Measurements from ENCODE around the gene NAT8L. TPM values are rescaled to one million over a fixed set of nuclear protein-coding genes. Genes with fewer than 3 reads are reported as not detected.

Gene NAT8L
- total RNA-seq, 2 experiments from 2014 or later = not detected

- ChIA-PET POLR2A (interaction anchor here (0.7 kb wide), 1 partner anchor 73 kb away, joined by 3 read pairs; no protein-coding TSS in a partner anchor), CTCF (ENCODE audit: unreplicated experiment) (no interaction called here)
- no peaks in the 10 kb centered on the region for H3K9me2 ChIP-seq (ENCODE audit: insufficient read depth, low read length)
- H4K20me1 ChIP-seq (ENCODE audit: insufficient read depth, low read length) = no peaks in the 10 kb centered on the region
- H3K4me3 ChIP-seq (ENCODE audit: low read depth, low read length, poor library complexity, severe bottlenecking) = no peak overlapping the region
- DNase-seq (ENCODE audit: low spot score) = no peak
- no peaks in the 10 kb centered on the region for H3K79me2 ChIP-seq (ENCODE audit: insufficient read depth, low read depth, low read length)
- no peak for TF ChIP-seq EZH2phosphoT487 (IDR thresholded peaks at IDR 0.05; ENCODE audit: borderline replicate concordance, low read depth, low read length)
- no peak for TF ChIP-seq CTCF (conservative IDR thresholded peaks at IDR 0.05; ENCODE audit: low read length)
- no peak overlapping the region for H2AFZ ChIP-seq (ENCODE audit: low read length)
- H3K9me3 ChIP-seq (ENCODE audit: low read length) = no peaks in the 10 kb centered on the region
- H3K36me3 ChIP-seq (ENCODE audit: insufficient read depth, low read length) = no peaks in the 10 kb centered on the region
- intact Hi-C loops (cut with micrococcal nuclease; ENCODE audit: unreplicated experiment) = no loop called here
- no TSS peak for BruUV-seq (replicated peaks)
- no peak overlapping the region for H3K27ac ChIP-seq (ENCODE audit: low read depth, low read length, poor library complexity, severe bottlenecking)
- H3K4me1 ChIP-seq (ENCODE audit: insufficient read depth, low read length, poor library complexity, severe bottlenecking) = no peaks in the 10 kb centered on the region
- no peak overlapping the region for H3K4me2 ChIP-seq (ENCODE audit: low read length)
These were observed 24.1 kb downstream of the NAT8L start for GRCh38 chr4:2083116-2083825.

- Histone ChIP-seq H3K36me3 (ENCODE audit: insufficient read depth, low read length) (no peaks in the 10 kb centered on the region), H3K9me3 (ENCODE audit: low read length) (no peaks in the 10 kb centered on the region), H3K4me1 (ENCODE audit: insufficient read depth, low read length, poor library complexity, severe bottlenecking) (no peaks in the 10 kb centered on the region), H3K9me2 (ENCODE audit: insufficient read depth, low read length) (no peaks in the 10 kb centered on the region), H3K79me2 (ENCODE audit: insufficient read depth, low read depth, low read length) (no peaks in the 10 kb centered on the region), H2AFZ (ENCODE audit: low read length) (no peak overlapping the region), H4K20me1 (ENCODE audit: insufficient read depth, low read length) (no peaks in the 10 kb centered on the region), H3K4me3 (ENCODE audit: low read depth, low read length, poor library complexity, severe bottlenecking) (no peak overlapping the region), H3K4me2 (ENCODE audit: low read length) (no peak overlapping the region), H3K27ac (ENCODE audit: low read depth, low read length, poor library complexity, severe bottlenecking) (no peak overlapping the region)
- ChIA-PET POLR2A (interaction anchor here (0.7 kb wide), 1 partner anchor 73 kb away, joined by 3 read pairs; no protein-coding TSS in a partner anchor), CTCF (ENCODE audit: unreplicated experiment) (no interaction called here)
- no peak for TF ChIP-seq EZH2phosphoT487 (IDR thresholded peaks at IDR 0.05; ENCODE audit: borderline replicate concordance, low read depth, low read length)
- no peak for TF ChIP-seq CTCF (conservative IDR thresholded peaks at IDR 0.05; ENCODE audit: low read length)
- BruUV-seq (replicated peaks) = no TSS peak
- intact Hi-C loops (cut with micrococcal nuclease; ENCODE audit: unreplicated experiment) = no loop called here
- no peak for DNase-seq (ENCODE audit: low spot score)
These were observed 24.7 kb downstream of the NAT8L start for GRCh38 chr4:2083826-2084160.

GRCh38 chr4:2084316-2084715 lies 25.2 kb downstream of the NAT8L start:
- no peaks in the 10 kb centered on the region for H4K20me1 ChIP-seq (ENCODE audit: insufficient read depth, low read length)
- H3K9me2 ChIP-seq (ENCODE audit: insufficient read depth, low read length) = no peaks in the 10 kb centered on the region
- no peaks in the 10 kb centered on the region for H3K4me1 ChIP-seq (ENCODE audit: insufficient read depth, low read length, poor library complexity, severe bottlenecking)
- no peak for DNase-seq (ENCODE audit: low spot score)
- no peak overlapping the region for H3K4me3 ChIP-seq (ENCODE audit: low read depth, low read length, poor library complexity, severe bottlenecking)
- no peak overlapping the region for H2AFZ ChIP-seq (ENCODE audit: low read length)
- no peaks in the 10 kb centered on the region for H3K9me3 ChIP-seq (ENCODE audit: low read length)
- intact Hi-C loops (cut with micrococcal nuclease; ENCODE audit: unreplicated experiment) = no loop called here
- no peak overlapping the region for H3K27ac ChIP-seq (ENCODE audit: low read depth, low read length, poor library complexity, severe bottlenecking)
- POLR2A ChIA-PET = no interaction called here
- TF ChIP-seq CTCF (conservative IDR thresholded peaks at IDR 0.05; ENCODE audit: low read length) (no peak), EZH2phosphoT487 (IDR thresholded peaks at IDR 0.05; ENCODE audit: borderline replicate concordance, low read depth, low read length) (no peak)
- H3K79me2 ChIP-seq (ENCODE audit: insufficient read depth, low read depth, low read length) = no peaks in the 10 kb centered on the region
- no TSS peak for BruUV-seq (replicated peaks)
- H3K36me3 ChIP-seq (ENCODE audit: insufficient read depth, low read length) = no peaks in the 10 kb centered on the region
- no peak overlapping the region for H3K4me2 ChIP-seq (ENCODE audit: low read length)
- CTCF ChIA-PET (ENCODE audit: unreplicated experiment) = no interaction called here
